G401.6 (cell line): ENCODE results near the gene ADGRA3.

Experiments
- FAIRE-seq: peaks from 2 replicates; lab custom pipeline; 2012; peaks lifted over from hg19 to GRCh38; lab: Jason Lieb, UNC

Gene ADGRA3

GRCh38 chr4:22515888-22516541 is at the start of gene ADGRA3:
TSS of gene ADGRA3 (minus strand) at chr4:22516066. CDS start at chr4:22515784, 282 bp downstream.
- no peak for FAIRE-seq

GRCh38 chr4:22556495-22556894 is 40.6 kb upstream of the ADGRA3 start:
- FAIRE-seq, result no peak

DNA sequence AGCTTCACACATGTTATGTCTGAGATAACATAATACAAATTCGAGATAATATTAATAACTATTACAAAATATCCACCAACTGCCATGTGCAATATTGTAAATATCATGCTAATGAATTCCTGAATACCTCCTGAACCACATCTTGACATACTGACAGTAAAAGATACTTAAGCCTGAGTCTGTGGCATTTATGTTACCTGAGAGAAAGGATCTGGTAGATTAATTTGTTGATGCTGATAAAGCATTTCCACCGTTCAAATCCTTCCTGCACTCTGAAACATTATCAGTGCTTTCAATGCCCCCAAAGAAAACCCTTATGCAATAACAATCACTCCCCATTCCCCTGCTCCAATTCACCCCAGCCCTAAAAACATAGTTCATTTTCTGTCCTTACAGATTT is 38.8 kb upstream of the ADGRA3 start:
- FAIRE-seq, result no peak

DNA sequence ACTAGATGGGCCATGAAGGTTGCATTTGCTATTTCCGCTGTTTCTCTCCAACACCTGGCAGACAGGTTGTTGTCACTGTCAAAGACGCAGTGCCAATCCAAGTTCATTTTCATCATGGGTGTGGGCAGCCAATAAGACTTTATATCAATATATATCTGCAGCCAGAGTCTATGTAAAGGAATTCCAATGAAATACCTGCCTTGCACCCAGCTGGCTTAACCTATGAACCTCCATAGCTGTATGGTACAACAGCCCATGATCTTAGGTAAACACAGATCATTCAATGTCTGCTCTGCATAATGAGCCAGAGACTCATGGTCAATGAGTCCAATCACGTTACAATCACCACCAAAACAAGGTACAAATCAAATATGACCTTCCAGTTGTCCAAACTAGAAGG is 37.7 kb upstream of the ADGRA3 start:
- FAIRE-seq, result no peak

- FAIRE-seq, result no peak
Measured at GRCh38 chr4:22552812-22553211, 36.9 kb upstream of the ADGRA3 start.

DNA sequence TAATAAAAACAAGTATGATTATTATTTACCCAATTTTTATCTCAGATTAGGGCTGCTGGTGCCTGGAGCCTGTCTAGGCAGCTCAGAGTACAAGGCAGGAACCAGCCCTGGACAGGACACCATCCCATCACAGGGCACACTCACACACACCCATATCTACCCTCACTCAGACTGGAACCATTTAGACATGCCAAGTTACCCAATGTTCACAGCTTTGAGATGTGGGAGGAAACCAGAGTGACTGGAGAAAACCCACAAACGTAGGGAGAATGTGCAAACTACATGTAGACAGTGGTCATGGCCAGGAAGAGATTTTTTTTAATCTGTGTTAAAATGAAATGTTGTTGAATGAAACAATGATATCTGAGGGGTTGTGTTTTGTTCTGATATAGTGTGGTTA is 35.7 kb upstream of the ADGRA3 start:
- FAIRE-seq, result no peak

- no peak for FAIRE-seq
Measured at GRCh38 chr4:22546299-22546698, 30.4 kb upstream of the ADGRA3 start.

DNA sequence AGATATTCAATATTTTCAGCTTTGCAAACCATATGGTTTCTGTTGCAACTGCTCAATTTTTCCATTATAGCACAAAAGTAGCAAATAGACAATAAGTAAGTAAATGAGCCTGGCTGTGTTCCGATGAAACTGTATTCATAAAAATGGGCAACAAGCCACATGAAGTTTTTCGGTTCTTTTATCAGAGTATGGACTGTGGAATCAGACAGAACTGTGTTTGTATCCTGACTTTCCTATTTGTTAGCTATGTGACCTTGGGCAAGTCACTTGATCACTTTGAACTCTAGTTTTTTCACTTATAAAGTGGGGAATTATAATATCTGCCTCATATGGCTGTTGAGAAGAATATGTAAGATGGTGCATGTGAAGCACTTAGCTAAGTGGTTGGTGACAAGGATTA is 23.4 kb upstream of the ADGRA3 start:
- FAIRE-seq, result no peak

DNA sequence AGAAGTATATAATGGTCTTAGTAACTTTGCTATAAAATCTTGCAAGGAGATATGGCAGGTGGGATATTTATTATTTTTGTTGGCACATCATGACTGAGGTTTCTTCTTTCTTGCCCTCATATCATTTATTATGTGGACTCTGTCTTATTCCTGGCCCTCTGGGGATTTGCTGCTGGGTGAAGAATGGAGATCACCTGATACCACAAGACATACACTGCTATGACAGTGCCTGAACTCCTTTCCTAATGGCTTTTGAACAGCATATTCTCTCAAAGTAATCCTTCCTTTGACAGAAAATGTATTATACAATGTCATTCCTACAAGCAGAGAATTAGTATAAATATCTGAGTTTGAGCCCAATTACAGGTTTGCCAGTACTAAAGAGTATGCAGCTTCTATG is 22.0 kb upstream of the ADGRA3 start:
- no peak for FAIRE-seq

DNA sequence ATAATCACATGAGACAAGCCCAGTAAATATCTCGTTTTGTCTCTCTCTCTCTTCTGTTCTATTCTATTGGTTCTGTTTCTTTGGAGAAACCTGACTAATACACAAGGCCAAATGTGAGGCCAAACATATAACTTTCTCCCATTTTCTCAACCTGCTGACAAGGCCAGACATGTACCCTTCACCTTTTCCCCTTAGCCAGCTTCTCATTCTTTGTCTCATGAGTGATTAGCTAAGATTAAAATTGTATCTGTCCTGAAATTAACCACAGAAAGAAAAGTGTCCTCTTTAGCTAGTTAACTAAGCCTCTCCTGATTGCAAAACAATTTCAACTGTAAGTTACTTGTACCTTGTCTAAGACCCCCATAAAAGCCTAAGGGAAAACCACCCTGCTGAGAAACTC is 18.5 kb upstream of the ADGRA3 start:
- no peak for FAIRE-seq

- FAIRE-seq, result no peak
Measured at GRCh38 chr4:22532896-22533295, 17.0 kb upstream of the ADGRA3 start.

DNA sequence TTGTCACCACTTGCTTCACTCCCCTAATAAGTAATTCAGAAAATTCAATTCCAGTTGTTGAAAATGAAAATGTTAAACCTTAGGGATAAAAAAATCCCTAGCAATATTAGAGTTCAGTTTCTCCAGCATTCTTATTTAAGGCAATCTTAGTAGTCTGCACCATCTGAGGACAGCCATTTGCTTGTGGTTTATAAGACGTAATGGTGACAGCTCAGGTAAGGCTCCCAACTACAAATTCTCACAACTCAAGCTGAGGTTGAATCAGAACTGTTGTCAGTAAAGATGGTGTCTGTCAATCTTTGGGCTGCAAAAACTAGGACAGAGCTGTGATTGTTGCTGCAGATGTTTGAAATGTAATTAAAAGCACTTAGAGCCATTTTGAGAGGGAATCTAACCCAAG is 16.3 kb upstream of the ADGRA3 start:
- no peak for FAIRE-seq

- no peak for FAIRE-seq
Measured at GRCh38 chr4:22531311-22532019, 15.6 kb upstream of the ADGRA3 start.

- no peak for FAIRE-seq
Measured at GRCh38 chr4:22524895-22525294, 9.0 kb upstream of the ADGRA3 start.

DNA sequence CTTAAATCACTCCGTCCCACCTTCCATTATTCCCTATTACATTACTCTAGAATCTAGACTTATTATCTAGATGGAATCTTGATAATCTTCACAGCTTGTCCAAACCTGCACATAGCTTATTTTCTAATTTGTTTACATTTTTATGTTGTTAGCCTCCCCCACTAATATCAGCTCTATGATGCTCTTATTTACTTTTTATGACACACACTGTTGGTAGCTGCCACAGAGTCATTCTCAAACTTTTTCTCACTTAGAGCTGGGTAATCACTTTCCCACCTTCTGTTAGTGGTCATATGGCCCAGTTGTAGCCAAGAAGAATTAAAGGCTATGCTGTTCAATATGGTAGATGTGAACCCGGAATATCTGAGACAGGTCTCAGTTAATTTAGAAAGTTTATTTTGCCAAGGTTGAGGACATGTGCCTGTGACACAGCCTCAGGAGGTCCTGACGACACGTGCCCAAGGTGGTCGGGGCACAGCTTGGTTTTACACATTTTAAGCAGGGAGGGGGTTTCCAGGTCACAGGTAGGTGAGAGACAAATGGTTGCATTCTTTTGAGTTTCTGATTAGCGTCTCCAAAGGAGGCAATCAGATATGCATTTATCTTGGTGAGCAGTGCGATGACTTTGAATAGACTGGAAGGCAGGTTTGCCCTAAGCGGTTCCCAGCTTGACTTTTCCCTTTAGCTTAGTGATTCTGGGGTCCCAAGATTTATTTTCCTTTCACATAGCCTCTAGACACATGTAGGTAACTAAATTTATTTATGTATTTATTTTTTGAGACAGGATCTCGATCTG is 7.0 kb upstream of the ADGRA3 start:
- FAIRE-seq, result no peak

DNA sequence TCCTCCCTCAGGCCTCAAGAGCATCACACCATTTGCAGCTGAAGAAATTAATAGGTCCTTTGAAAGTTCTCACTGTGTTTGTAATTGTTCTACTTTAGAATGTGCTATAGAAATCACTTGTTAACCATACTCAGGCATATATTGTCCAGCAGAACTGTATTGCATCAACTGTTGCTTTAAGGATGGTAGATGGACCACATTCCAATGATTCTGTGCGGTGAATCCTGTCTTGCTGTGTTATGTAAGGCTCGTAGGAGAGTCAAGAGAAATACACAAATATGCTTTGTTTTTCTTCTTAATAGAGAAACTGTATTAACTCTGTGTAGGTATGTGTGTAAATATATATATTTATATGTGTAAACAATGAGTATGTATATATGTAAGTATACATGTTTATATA is 6.3 kb upstream of the ADGRA3 start:
- no peak for FAIRE-seq

- FAIRE-seq, result no peak
Measured at GRCh38 chr4:22521240-22521639, 5.4 kb upstream of the ADGRA3 start.

- FAIRE-seq, result no peak
Measured at GRCh38 chr4:22515145-22515887, 550 bp downstream of the ADGRA3 start.

- FAIRE-seq, result no peak
Measured at GRCh38 chr4:22514481-22514880, 1.4 kb downstream of the ADGRA3 start.

- FAIRE-seq, result no peak
Measured at GRCh38 chr4:22514001-22514400, 1.9 kb downstream of the ADGRA3 start.

DNA sequence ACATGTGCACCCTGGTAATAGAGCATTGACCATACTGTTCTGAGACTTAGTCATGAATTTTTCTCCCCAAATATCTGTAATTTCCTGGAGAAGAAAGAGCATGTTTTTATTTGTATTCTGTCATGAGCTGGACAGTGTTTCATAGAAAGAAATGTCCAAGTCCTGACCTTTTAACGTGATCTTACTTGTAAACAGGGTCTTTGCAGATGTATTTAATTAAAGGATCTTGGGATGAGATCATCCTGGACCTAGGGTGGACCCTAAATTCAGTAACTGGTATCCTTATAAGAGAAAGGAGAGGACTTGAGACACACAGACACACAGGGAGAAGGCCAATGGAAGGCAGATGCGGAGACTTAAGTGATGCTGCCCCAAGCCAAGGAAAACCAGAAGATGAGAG is 3.6 kb downstream of the ADGRA3 start:
- no peak for FAIRE-seq

GRCh38 chr4:22510750-22511149 is 5.1 kb downstream of the ADGRA3 start:
- FAIRE-seq, result no peak

DNA sequence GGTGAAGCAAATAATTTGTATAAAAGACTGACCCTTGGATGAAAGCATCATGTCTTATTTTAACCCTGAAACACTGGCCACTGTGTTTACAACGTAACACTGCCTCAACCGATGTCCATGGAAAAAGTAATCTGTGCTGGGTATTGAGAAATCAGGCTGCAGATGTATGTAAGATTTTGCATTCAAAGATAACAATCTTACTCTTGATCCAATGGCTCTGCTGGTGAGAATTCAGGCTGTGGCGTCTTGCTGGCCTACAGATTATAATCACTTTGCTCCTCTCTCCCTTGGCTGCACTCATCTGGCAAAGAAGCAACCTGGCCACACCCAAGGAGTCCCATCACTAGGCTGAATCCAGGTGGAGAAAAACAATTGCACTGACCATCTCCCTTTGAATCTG is 7.5 kb downstream of the ADGRA3 start:
- no peak for FAIRE-seq
